Fibroblast of gingiva (primary cell): ENCODE measurements around the gene CDH4.

Source experiments
- DNase-seq: peaks from one replicate; pipeline ENCODE4 v3.0.0-alpha.2; 2011; ENCODE audit warnings: low read depth

The CDH4 gene

DNA sequence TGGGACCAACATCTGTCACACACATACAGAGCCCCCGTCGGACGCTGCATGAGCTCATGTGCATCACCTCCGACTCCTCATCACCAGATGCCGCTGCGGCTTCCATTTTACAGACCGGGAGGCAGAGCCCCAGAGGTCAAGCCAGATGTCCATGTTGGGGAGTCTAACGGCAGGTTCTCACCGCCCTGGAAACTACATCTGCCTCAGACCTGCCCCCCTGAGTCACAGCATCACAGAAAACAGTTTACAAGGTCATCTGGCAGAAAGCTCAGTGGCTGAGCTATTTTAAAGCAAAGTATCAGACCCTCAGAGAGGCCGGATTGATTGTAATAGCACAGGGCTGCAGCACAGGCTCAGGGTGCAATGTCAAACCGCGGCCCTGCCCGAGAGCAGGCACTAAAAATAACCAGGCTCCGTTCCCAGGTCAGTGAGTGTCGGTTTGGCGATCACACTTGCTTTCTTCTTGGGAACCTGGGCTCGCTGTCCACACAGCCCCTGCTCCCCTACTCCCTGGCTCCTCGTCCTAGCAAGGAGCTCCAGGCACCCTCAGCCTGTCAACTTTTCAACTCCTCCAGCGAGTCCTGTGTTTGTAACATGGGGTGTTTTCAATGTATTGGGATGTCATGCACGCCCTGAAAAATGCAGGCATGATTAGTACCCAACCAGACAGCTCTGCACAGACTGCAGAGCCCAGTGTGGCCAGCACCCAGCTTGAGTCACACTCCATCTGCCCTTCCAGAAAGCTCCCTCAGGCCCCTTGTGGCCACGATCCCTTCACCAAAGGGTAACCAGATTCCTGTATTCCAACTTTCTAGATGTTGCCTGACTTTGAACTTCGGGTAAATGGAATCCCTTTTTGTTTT lies 264.5 kb downstream of the CDH4 start:
- no peak for DNase-seq

DNA sequence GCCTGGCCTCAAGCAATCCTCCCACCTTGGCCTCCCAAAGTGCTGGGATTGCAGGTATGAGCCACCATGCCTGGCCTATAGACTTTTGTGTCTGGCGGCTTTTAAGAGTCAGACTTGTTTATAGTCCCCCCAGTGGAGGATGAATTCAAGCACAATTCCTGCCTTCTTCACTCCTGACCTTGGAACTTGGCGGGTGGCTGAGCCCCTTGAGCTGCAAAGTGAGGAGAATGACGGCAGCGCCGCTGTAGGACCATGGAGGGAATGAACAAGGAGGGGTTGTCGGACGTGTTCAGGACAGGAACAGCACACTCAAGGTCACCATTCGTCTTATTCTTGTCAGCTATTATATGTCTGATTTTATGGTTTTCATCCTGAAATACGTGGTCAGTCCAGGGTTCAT lies 265.4 kb downstream of the CDH4 start:
- DNase-seq, result no peak

DNA sequence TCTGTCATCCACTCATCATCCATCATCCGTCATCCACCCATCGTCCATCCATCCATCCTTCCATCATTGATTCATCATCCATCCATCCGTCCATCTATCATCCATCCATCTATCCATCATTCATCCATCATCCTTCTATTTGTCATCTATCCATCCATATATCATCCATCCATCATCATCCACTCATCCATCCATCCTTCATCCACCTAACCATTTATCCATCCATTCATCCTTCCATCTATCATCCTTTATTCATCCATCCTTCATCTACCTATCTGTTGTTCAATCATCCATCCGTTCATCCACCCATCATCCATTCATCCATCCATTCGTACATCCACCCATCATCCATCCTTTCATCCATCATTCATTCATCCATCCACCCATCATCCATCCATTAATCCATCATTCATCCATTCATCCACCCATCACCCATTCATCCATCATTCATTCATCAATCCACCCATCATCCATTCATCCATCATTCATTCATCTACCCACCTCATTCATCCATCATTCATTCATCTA lies 266.4 kb downstream of the CDH4 start:
- no peak for DNase-seq

DNA sequence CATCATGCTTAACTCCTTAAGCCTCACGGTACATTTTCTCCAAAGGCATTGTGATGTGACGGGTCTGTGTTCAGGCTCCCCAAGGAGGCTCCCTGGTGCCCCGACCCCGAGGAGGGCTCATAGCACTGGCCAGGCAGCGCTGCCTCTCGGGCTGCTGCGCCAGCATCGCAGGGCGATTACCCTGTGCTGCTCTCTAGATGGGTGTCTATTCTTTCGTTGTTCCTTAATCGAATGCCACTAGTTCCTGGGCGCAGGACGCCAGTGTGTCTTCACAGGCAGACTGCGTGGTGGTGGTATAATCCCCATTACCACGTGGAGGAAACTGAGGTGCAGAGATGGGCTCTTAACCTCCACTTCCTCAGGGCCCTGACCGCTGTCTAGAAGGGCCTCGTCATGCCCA lies 267.4 kb downstream of the CDH4 start:
- no peak for DNase-seq

DNA sequence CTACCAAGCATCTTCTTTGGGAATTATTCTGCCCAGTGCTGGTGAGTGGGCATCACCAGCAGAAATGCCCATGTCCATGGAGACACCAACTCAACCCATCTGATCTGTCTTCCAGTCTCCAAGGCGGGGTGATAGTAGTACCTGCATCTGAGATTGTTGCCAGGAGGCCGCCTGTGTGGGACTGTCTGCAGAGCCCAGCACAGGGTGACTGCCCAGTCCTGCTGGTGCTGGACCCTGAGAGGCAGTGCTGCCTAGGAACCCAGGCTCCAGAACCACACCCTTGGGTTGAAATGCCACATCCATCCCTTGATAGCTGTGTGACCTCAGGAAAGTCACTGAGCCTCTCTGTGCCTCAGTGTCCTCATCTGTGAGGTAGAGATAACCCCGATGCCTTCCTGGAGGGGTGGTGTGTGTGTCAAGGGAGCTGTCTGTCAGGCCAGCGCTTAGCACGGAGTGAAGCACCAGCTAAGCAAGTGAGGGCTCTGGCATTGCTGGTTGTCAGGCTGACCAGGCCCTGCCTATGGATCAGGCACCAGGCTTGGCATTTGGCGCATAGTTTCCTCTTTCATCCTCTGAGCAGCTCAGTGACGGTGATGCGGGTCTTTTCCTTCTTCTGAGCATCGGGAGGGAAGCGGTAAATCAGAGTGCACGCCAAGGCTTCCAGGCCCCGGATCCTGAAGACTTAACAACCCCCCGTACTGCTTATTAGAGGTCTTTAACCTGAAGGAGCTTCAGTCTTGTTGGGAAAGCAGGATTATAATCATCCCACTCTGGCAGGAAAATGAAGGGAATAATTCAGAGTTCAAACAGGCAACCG lies 268.2 kb downstream of the CDH4 start:
- DNase-seq, result no peak

DNA sequence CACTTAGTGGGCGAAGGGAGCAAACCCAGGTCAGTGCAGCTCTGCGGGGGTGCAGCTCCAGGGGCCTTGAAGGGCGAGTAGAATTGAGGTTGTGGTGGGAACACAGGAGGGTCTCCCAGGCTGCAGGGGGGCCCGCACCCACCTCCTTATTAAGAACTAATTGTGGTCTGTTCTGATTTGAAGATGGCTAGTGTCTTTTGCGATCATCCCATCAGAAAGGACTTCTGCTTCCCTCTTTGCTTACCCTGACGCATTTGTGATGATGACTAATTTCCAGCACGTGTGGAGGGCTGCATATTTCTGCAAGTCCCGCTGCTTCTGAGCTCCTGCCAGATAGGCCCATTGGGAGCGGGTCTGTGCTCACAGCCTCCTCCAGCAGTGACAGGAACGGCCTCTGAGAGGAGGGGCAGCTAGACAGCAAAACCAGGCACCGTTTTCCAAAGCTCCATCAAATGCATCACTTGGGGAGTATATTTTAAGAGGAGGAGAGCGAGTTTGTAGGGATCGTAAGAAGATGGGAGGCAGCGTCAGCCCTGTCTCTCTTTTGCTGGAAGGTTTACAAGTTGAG lies 268.9 kb downstream of the CDH4 start:
- peak; percentile 28 for DNase-seq

DNA sequence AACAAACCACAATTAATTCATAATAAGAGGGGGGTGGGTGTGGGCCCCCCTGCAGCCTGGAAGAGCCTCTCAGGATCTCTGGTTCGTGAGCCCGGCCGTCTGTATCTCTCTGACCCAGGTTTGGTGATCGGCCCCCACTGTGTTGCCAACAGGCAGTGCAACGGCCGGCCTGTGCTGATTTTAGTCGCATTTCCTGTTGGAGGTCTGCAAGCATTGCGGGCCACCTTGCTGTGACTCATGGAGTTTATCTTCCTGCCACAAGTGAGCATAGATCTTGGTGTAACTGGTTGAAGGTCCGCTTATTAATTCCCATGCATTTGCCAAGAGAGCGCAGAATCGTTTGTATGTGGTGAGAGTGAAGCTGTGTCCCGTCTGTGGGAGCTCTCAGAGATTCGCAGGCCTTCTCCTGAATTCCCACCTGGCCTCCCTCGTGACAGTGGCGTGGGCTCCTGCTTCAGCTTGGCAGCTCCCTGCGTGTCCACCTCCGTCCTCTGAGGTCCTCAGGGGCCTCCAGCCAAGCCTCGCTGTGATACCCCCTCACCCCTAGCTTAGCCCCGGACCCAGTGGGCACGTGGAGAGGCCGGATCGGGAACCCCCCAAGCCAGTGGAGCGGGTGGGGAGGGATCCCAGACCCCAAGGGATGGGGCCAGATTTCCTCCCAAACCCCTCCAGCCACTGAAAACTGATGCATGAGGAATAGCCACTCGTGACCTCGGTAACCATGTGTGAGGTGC lies 269.8 kb downstream of the CDH4 start:
- DNase-seq, result no peak

DNA sequence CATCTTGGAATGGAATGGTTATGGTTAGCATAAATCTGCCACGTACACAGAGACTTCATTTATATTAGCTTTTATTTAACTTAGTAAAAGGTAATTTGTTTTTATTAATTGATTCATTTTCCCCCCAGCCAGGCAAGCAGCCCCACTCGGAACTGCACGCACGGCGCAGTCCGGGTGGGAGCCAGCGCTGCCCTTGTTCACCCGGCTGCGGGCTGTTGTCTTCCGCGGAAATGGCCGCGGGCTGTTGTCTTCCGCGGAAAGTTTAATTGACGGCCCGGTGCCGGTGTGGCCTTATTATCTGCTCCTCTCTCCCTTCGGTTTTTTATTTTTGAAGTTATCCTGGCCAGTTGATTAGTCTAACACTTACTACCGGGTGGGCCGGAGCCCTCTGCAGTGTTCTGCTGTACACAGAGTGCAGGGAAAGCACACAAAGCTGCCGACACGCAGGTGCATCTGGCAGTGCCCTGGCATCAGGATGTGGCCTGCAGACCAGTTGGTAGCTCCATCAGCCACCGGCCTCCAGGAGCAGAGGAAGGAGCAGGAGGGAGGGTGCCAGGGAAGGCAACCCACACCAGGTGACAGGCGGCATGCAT lies 270.5 kb downstream of the CDH4 start:
- DNase-seq, result no peak

DNA sequence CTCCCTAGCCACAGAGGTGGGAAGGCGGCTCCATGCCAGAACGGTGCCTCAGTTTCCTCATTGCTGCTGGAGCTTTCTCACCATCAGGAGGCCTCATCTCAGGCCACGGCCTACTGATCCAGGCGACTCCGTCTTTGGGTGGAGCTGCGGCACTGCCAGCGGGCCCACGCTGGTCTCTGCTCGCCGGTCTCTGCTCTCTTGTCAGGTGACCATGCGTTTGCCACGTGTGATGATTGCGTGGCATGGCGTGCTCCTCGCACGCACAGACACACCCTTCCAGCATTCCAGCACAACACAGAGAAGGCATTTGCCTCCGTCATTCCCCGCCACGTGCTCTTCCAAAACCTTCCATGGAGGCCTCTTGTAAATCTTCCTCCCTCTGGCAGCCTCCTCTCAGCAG lies 271.1 kb downstream of the CDH4 start:
- DNase-seq, result no peak

DNA sequence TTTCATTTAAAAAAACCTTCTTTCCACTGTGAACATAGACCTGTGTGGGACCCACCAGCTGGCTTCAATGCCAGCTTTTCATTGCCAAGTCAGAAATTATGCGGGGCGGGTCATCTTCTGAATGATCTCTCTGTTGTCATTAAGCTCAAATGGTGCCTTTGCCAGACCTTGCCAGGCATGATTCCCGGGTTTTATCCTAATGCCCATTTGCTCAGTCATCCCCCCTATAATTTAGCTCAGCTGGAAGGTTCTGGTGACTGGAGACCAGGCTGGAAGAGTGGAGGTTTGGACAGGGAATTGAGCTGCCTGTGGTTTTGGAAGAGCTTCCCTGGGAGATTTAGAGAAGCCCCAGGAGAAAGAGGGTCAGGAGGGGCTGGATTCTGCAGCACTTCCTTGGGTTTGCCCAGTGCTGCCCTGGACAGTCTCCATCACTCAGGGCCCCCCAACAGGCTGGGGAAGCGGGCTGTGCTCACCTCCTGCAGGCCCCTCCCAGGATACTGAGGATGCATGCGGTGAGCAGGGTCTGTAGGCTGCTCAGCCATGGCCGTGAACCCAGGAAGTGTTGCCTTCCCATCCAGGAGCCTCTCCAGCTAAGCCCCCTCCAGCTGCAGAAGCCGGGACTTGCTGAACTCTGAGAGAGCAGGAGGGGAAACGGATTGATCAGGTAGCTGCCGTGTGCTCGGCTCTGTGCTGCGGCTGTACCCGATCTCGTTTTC lies 273.0 kb downstream of the CDH4 start:
- DNase-seq, result no peak

DNA sequence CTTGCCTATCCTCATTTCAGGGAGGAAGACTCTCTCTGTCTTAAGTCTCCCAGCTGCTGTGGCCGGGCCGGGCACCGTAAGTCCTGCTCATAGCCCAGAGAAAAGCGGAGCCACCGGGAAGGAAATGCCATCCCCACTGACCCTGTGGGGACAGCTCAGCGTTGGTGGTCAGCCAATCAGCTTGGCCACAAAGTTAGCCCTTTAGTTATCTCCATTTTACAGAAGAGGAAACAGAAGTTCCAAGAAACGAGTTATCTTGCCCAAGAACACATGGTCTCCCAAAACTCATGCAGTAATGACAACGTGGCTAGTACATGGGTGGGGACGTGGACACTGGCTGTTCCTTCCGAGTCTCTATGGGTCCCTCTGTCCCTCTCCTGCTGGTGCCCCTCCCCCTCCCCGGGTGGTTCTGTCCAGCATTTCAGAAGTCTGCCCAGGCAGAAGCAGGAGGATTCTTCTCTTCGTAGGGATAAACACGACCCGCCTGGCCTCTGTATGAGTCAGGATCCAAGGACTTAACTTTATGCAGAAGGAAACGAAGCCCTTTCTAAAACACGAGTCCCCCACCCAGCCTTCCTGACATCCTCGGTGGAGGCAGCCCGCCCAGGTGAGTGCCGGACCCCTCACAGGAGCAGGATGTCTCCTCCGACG lies 273.8 kb downstream of the CDH4 start:
- DNase-seq, result no peak

DNA sequence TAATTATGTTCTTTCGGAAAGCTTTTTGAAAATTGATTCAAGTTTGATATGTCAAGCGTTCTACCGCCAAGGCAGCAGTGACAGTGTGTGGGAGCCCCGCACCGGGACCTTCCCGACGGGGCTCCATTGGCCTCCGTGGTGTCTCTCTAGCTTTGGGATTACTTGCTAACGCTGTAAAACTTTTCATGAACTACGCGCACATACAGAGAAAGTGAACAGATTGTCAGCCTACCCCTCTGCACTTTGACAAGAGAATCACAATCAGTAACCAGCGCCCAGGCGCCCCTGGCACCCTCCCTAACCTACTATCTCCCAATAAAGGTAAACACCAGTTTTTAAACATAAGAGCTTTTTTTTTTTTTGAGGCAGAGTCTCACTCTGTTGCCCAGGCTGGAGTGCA lies 274.8 kb downstream of the CDH4 start:
- no peak for DNase-seq

DNA sequence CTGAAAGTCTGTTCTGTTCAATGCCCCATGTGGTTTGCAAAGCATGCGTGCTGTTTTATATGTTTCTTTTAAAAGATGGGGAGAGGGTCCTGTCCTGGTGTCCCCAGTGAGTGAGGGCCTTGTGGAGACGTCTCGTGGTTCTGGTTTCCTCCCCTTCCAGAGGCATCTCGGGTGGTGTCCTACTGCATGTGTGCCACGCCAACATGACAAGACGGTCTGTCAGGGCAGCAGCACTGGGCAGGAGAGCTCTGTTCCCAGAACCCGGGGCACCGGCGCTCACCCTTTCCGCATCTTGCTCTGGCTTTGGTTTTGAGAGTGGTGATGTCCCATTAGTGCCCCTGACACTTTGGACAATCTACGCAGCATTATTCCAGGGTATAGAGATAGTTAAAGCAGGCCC lies 275.6 kb downstream of the CDH4 start:
- DNase-seq, result no peak

DNA sequence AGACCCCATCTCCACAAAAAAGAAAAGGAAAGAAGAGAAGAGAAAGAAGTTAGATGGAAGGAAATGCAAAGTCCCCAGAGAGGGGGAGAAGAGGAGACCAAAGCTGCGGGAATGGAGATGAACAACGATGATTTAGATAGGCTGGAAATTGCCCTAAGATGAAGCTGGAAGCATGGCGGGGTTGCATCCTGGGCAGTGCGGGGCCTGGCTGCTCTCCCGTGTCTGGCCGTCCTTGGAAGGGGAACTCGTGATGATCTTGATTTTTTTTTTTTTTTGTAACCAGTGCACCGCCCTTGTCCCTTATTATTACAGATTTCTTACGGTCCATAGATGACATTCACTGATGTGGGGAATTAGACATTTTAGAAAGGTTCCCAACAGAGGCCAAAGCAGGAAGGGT lies 276.5 kb downstream of the CDH4 start:
- no peak for DNase-seq

DNA sequence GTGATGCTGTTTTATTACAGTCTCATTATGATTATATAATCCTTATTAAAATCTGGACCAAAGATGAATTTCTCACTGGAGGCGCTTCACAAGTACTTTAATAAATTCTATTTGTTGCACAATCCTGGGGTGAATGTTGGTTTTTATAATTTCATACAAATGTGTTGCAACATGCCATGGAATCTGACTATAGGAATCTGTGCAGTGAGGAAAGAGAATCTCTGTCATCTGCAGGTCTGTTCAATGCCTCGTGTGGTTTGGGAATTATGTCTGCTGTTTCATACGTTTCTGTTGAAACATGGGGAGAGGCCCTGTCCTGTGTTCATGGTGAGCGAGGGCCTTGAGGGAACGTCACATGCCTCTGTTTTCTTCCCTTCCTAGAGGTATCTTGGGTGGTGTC lies 277.3 kb downstream of the CDH4 start:
- DNase-seq, result peak; percentile 9

DNA sequence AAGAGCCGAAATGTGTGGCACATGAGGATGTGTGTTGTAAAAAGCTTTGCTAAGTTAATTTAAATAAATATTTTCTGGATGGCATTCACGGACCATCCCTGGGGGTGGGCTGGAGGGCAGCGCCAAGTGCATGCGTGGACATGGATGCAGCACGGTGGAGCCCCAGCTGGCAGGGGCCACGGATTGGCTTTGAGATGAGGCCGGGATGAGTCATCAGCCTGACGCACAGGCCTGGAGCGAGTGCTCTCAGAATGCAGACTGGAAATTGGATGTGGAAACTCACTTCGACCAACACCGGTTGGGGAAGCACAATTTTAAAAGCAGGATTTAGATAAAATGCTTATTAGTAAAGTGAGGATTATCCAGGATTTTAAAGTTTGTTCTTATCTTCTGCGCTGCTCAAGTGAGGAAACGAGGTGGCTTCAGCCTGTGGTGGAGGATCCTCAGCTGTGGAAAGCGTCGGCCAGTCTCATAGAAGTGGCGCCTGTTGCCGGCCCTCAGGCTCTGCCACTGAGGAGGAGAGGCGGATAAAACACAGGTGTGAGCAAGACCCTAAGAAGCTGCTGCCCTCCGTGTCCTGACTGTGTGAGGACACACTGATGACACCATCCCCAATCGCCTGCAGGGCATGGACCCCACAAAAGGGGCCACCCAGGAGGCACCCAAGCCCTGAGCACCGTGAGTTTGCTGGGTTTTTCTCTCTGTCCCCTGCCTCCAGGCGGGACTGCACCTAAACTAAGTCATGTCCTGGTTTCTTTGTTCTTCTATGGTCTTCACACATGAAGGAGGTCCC lies 279.7 kb downstream of the CDH4 start:
- DNase-seq, result no peak

DNA sequence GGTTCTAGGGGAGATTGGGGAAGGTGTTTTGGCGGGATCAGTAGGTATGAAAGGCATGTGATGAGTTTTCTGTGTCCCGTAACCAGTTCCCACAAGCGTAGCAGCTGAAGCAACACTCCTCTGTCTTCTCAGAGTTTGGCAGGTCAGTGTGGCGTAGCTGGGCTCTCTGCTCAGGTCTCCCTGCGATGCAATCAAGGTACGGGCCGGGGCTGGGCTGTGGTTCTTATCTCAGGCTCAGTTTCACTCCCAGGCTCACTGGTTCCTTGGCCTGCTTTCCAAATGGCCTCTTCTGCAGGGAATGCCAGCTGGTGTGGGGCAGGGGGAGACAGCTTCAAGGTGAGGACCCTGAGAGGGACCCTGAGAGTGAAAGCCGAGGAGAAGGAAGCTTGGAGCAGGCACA lies 280.7 kb downstream of the CDH4 start:
- DNase-seq, result no peak

DNA sequence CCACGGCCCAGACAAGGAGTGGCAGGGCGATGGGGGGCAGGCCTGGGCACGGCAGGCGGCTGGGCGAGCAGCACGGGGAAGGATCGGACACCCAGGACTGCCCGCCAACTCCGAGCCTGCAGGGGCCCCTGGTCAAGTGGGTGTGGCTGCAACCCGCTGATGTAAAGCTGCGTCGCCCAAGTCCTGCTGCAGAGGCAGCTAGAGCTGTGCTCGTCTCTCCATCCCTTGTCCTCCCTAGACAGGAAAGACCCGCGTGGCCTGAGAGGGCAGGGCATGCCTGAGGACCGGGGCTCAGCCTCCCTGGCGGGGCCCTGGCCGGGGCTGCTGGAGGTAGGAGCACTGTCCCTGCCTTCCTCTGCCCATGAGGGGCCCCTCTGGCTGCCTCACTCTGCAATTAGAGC lies 281.2 kb downstream of the CDH4 start:
- no peak for DNase-seq

DNA sequence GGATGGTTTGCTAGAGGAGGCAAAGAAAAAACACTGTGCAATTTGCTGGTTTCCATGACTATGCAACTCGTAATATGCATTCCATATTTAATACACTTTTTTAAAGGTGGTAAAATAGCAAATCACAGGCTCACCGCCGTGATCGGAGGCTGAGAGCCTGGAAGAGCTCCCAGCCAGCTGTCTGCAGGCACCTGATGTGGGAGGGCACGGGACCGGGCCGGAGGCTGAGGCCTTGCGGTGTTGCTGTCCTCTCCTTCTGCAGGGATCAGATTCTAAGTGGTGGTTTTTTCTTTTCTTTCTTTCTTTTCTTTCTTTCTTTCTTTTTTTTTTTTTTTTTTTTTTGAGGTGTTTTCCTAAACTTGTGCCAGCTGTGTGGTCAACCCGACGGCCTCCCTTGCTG lies 282.3 kb downstream of the CDH4 start:
- no peak for DNase-seq

DNA sequence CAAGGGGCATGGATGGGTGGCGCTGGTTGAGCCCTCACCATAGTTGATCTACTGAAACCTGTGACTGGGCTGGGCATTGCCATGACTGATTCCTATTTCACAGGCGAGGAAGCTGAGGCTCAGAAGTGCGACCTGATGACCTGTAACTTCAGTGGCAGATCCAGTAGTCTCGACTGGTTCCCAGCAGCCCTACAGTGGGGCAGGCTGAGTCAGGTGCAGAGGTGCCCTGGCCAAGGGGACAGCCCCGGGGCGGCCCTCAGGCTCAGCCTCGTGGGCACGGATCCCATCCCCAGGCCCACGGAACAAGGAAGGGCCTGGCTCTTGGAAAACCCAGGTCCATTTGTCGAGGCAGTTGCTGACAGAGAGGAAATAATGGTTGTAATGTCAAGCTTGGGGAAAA lies 283.0 kb downstream of the CDH4 start:
- no peak for DNase-seq
